Endodermal cell (in vitro differentiated cells): Measurements from ENCODE around the gene PMS2. TPM values are rescaled to one million over a fixed set of nuclear protein-coding genes. Genes with fewer than 3 reads are reported as not detected.

Source experiments
- DNase-seq: peaks from one replicate; pipeline ENCODE4 v3.0.0-alpha.2; 2017
- H3K27ac ChIP-seq: 2 replicates; pipeline ENCODE4 v1.5.1; 2013; ENCODE audit warnings: mild to moderate bottlenecking, low read depth, low read length, moderate library complexity
- H3K27me3 ChIP-seq: 2 replicates; pipeline ENCODE4 v1.6.1; 2013; ENCODE audit warnings: mild to moderate bottlenecking, low read length, moderate library complexity; ENCODE audit not compliant: insufficient read depth, control insufficient read depth, poor library complexity, severe bottlenecking
- H3K36me3 ChIP-seq: 2 replicates; pipeline ENCODE4 v1.7.0; 2013; ENCODE audit warnings: mild to moderate bottlenecking, low read length, moderate library complexity; ENCODE audit not compliant: control insufficient read depth, insufficient read depth
- H3K4me1 ChIP-seq: one replicate; pipeline ENCODE4 v1.7.0; 2013; ENCODE audit warnings: low read length; ENCODE audit not compliant: control insufficient read depth, insufficient read depth
- H3K4me3 ChIP-seq: 2 replicates; pipeline ENCODE4 v1.5.1; 2013; ENCODE audit warnings: mild to moderate bottlenecking, low read length, moderate library complexity
- H3K9ac ChIP-seq: 2 replicates; pipeline ENCODE4 v1.6.1; 2013; ENCODE audit warnings: mild to moderate bottlenecking, low read length, moderate library complexity; ENCODE audit not compliant: poor library complexity, severe bottlenecking; ENCODE audit errors: extremely low read depth
- H3K9me3 ChIP-seq: 2 replicates; pipeline ENCODE4 v1.6.1; 2013; ENCODE audit warnings: mild to moderate bottlenecking, low read length, moderate library complexity; ENCODE audit not compliant: control insufficient read depth
- H3K27ac Mint-ChIP-seq: 2 replicates; pipeline ENCODE4 v1.8.0; 2020; ENCODE audit warnings: mixed read lengths
- H3K27me3 Mint-ChIP-seq: 2 replicates; pipeline ENCODE4 v1.8.0; 2021; ENCODE audit warnings: mild to moderate bottlenecking, mixed read lengths; ENCODE audit not compliant: insufficient read depth
- H3K36me3 Mint-ChIP-seq: 2 replicates; pipeline ENCODE4 v1.8.0; 2020; ENCODE audit warnings: low read depth, mixed read lengths
- H3K4me1 Mint-ChIP-seq: 2 replicates; pipeline ENCODE4 v1.8.0; 2020; ENCODE audit warnings: mixed read lengths
- H3K4me3 Mint-ChIP-seq: 2 replicates; pipeline ENCODE4 v1.8.0; 2020; ENCODE audit warnings: mild to moderate bottlenecking, moderate library complexity, mixed read lengths
- H3K9me3 Mint-ChIP-seq: 2 replicates; pipeline ENCODE4 v1.8.0; 2020; ENCODE audit warnings: mild to moderate bottlenecking, mixed read lengths
- WGBS, 2 experiments: methylation state at CpG; one replicate each; pipeline versions ENCODE4 v1.1.5 to v1.1.7; 2013; ENCODE audit warnings: missing lambda C conversion rate in 2 of 2, mixed read lengths in 1 of 2; ENCODE audit not compliant: insufficient coverage in 1 of 2, insufficient read length in 1 of 2; 5-methylcytosine and 5-hydroxymethylcytosine counted together
- total RNA-seq, 2 donors: library from RNA; stranded (reverse); fragmentation: NEBNext Ultra II Directional in 1 of 2; extraction: Animal tissue kit (Norgen Biotek cat#: 25700) in 1 of 2; gene quantifications; 2 replicates in 1 of 2; 3 replicates in 1 of 2; pipeline ENCODE4 v1.2.1, GENCODE V29; 2021
- TF ChIP-seq, protein P1 (sequence below): fragments of 200-600 bp; sonication (generic); conservative IDR thresholded peaks from 2 replicates; pipeline ENCODE4 v1.5.0; 2021; ENCODE audit warnings: antibody characterized with exemption, mild to moderate bottlenecking

PMS2 gene
- total RNA-seq, 2 donors from 2014 or later = 19.6 to 22.1 TPM

GRCh38 chr7:6035165-6035564 is 26.3 kb upstream of the PMS2 start:
- no peak overlapping the region for H3K9ac ChIP-seq
- peaks cover 74% of the 10 kb centered on the region for H3K36me3 Mint-ChIP-seq
- H3K36me3 ChIP-seq = peaks cover 88% of the 10 kb centered on the region
- TF ChIP-seq, protein P1, sequence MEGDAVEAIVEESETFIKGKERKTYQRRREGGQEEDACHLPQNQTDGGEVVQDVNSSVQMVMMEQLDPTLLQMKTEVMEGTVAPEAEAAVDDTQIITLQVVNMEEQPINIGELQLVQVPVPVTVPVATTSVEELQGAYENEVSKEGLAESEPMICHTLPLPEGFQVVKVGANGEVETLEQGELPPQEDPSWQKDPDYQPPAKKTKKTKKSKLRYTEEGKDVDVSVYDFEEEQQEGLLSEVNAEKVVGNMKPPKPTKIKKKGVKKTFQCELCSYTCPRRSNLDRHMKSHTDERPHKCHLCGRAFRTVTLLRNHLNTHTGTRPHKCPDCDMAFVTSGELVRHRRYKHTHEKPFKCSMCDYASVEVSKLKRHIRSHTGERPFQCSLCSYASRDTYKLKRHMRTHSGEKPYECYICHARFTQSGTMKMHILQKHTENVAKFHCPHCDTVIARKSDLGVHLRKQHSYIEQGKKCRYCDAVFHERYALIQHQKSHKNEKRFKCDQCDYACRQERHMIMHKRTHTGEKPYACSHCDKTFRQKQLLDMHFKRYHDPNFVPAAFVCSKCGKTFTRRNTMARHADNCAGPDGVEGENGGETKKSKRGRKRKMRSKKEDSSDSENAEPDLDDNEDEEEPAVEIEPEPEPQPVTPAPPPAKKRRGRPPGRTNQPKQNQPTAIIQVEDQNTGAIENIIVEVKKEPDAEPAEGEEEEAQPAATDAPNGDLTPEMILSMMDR = no peak
- no peak overlapping the region for H3K4me3 ChIP-seq
- WGBS, 2 experiments = 96% methylated on average over 9 to 10 of the region's 10 CpGs
- no peaks in the 10 kb centered on the region for H3K9me3 ChIP-seq
- H3K27me3 ChIP-seq = no peaks in the 10 kb centered on the region
- H3K4me3 Mint-ChIP-seq = no peak overlapping the region
- peak; percentile 30 for DNase-seq
- H3K27me3 Mint-ChIP-seq = no peaks in the 10 kb centered on the region
- H3K4me1 ChIP-seq = no peaks in the 10 kb centered on the region
- no peaks in the 10 kb centered on the region for H3K9me3 Mint-ChIP-seq
- no peaks in the 10 kb centered on the region for H3K4me1 Mint-ChIP-seq
- no peak overlapping the region for H3K27ac Mint-ChIP-seq
- no peak overlapping the region for H3K27ac ChIP-seq

DNA sequence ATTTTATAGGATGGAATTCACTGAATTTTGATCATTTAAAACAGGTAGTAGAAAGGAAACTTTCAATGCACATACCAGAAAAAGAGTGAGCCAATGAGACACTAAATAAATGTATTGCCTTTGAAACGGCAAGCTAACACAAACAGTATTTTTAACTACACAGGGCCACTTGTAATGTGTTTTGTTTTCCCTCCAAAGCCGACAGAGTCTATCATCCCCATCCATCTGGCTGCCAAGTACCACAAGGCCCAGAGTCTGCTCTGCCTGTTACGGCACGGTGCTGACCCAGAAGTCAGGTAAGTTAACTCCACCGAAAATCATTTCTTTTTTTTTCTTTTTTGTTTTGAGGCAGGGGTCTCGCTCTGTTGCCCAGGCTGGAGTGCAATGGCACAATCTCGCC is 23.8 kb upstream of the PMS2 start:
- 91 to 96% methylated on average over 7 of the region's 7 CpGs for WGBS, 2 experiments
- Mint-ChIP-seq H3K4me1 (no peaks in the 10 kb centered on the region), H3K9me3 (no peaks in the 10 kb centered on the region), H3K27me3 (no peaks in the 10 kb centered on the region), H3K4me3 (no peak overlapping the region), H3K27ac (peak overlapping the region; percentile 58), H3K36me3 (peaks cover 75% of the 10 kb centered on the region)
- Histone ChIP-seq H3K27me3 (no peaks in the 10 kb centered on the region), H3K4me3 (no peak overlapping the region), H3K9ac (no peak overlapping the region), H3K4me1 (no peaks in the 10 kb centered on the region), H3K27ac (no peak overlapping the region), H3K36me3 (peaks cover 89% of the 10 kb centered on the region), H3K9me3 (no peaks in the 10 kb centered on the region)
- TF ChIP-seq, protein P1 = no peak
- peak; percentile 14 for DNase-seq

DNA sequence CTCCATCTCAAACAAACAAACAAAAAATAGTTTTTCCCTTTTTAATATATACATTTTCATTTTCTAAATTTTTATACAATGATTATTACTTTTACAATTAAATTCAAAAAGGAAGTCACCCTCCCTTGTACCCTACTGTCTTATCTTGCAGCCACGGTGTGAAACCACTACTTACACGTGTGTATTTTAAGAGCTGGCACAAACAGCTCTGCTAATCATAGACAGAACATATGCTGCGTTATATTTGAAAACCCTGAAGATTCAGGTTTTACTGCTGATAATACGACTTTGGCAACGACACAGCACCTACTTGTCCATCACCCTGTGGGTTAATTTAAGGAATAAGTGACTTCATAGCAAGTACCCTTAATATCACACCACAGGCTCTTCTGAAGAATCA is 23.3 kb upstream of the PMS2 start:
- H3K36me3 Mint-ChIP-seq = peaks cover 75% of the 10 kb centered on the region
- Histone ChIP-seq H3K36me3 (peaks cover 89% of the 10 kb centered on the region), H3K4me1 (no peaks in the 10 kb centered on the region), H3K4me3 (no peak overlapping the region), H3K9ac (no peak overlapping the region), H3K9me3 (no peaks in the 10 kb centered on the region), H3K27ac (no peak overlapping the region), H3K27me3 (no peaks in the 10 kb centered on the region)
- no peaks in the 10 kb centered on the region for H3K4me1 Mint-ChIP-seq
- H3K4me3 Mint-ChIP-seq = no peak overlapping the region
- H3K27me3 Mint-ChIP-seq = no peaks in the 10 kb centered on the region
- TF ChIP-seq, protein P1 = no peak
- H3K27ac Mint-ChIP-seq = no peak overlapping the region
- WGBS, 2 experiments = 96 to 97% methylated on average over 5 of the region's 5 CpGs
- H3K9me3 Mint-ChIP-seq = no peaks in the 10 kb centered on the region
- peak; percentile 7 for DNase-seq
